Retinal pigment epithelial cell (primary cell): ENCODE results near the gene DEDD.
"Not testable (repeated sequence)": the region's sequence is repeated elsewhere in the genome, so short reads cannot be mapped to it uniquely, and the experiment has no call there.

Source experiments
- DNase-seq: peaks from one replicate; pipeline ENCODE4 v3.0.0-alpha.2; 2010; ENCODE audit warnings: low read depth
- H3K4me3 ChIP-seq: 2 replicates; pipeline ENCODE4 v1.5.1; 2011; ENCODE audit warnings: mild to moderate bottlenecking, low read length, control low read depth, moderate library complexity
- CTCF ChIP-seq: conservative IDR thresholded peaks from 2 replicates; pipeline ENCODE4 v1.5.1; 2011; ENCODE audit warnings: low read depth, low read length, control low read depth, inconsistent platforms

DEDD gene

GRCh38 chr1:161117759-161118581 is 14.5 kb downstream of the DEDD start, which contains the start of the genes NIT1 and PFDN2:
NIT1 (plus strand) TSS chr1:161118105; CDS start chr1:161118177, 72 bp downstream.
PFDN2 (minus strand) TSS chr1:161118037; CDS start chr1:161118026, 11 bp downstream.
- TF ChIP-seq CTCF = no peak
- H3K4me3 ChIP-seq = peak within 1 kb of the TSS; percentile 100
- peak; percentile 28 for DNase-seq

- H3K4me3 ChIP-seq, DNase-seq: not testable (repeated sequence)
These were observed 16.5 kb downstream of the DEDD start for GRCh38 chr1:161115961-161116360.

GRCh38 chr1:161115132-161115711 is 17.2 kb downstream of the DEDD start:
- H3K4me3 ChIP-seq = no peak overlapping the region
- TF ChIP-seq CTCF = no peak
- no peak for DNase-seq

GRCh38 chr1:161114556-161114955 is 17.9 kb downstream of the DEDD start:
- TF ChIP-seq CTCF = no peak
- no peak overlapping the region for H3K4me3 ChIP-seq
- no peak for DNase-seq

GRCh38 chr1:161113915-161114314 is 18.6 kb downstream of the DEDD start:
- TF ChIP-seq CTCF = no peak
- no peak overlapping the region for H3K4me3 ChIP-seq
- DNase-seq = no peak

GRCh38 chr1:161111527-161111926 is 20.9 kb downstream of the DEDD start:
- no peak for DNase-seq
- no peak overlapping the region for H3K4me3 ChIP-seq
- TF ChIP-seq CTCF = no peak

GRCh38 chr1:161111117-161111516 is 21.4 kb downstream of the DEDD start:
- no peak overlapping the region for H3K4me3 ChIP-seq
- no peak for DNase-seq

More at GRCh38 chr1:161111117-161111516, 21.4 kb downstream of the DEDD start:
- TF ChIP-seq CTCF = no peak
